A549 (cell line): Measurements from ENCODE around the gene BBS4. TPM values are rescaled to one million over a fixed set of nuclear protein-coding genes. Genes with fewer than 3 reads are reported as not detected.

ENCODE experiments used
- ATAC-seq, 2 experiments: fragments of 200-7000 bp in 1 of 2; fragments of >200 bp in 1 of 2; cut with Nextera tagmentation in 1 of 2; cut with Tn5 transposase in 1 of 2; 3 replicates each; pipeline versions ENCODE4 v1.8.0 to v1.9.1; 2018 to 2020; ENCODE audit warnings: mild to moderate bottlenecking in 1 of 2, moderate library complexity in 1 of 2
- CTCF ChIA-PET: fragments of 300-600 bp; sonication (Branson Sonifier 250); formaldehyde crosslinking; extraction: SDS; loops from one replicate; lab custom pipeline; 2021; ENCODE audit warnings: antibody characterized with exemption, inconsistent platforms; lab: Yijun Ruan, JAX
- POLR2A ChIA-PET: fragments of 350-600 bp; formaldehyde crosslinking; extraction: SDS; loops from one replicate; lab custom pipeline; 2021; ENCODE audit warnings: antibody characterized with exemption, inconsistent platforms; lab: Yijun Ruan, JAX
- DNase-seq, 2 experiments: peaks; one replicate each; pipeline versions ENCODE4 v3.0.0 to v3.0.0-alpha.2; 2011 to 2016; ENCODE audit warnings: low read depth in 1 of 2, low spot score in 1 of 2
- FAIRE-seq: peaks from 2 replicates; lab custom pipeline; 2011; peaks lifted over from hg19 to GRCh38; lab: Jason Lieb, UNC
- H3K27ac ChIP-seq, 2 experiments: fragments of >200 bp; sonication (Bioruptor Twin); formaldehyde crosslinking; 3 replicates each; pipeline ENCODE4 v1.5.1; 2016 to 2017
- H3K4me1 ChIP-seq: fragments of >200 bp; sonication (Bioruptor Twin); formaldehyde crosslinking; 3 replicates; pipeline ENCODE4 v1.6.1; 2016
- H3K4me2 ChIP-seq: fragments of >200 bp; sonication (Bioruptor Twin); formaldehyde crosslinking; 3 replicates; pipeline ENCODE4 v1.6.1; 2016
- H3K4me3 ChIP-seq: fragments of >200 bp; sonication (Bioruptor Twin); formaldehyde crosslinking; 3 replicates; pipeline ENCODE4 v1.5.1; 2016
- H3K9me3 ChIP-seq: fragments of >200 bp; sonication (Bioruptor Twin); formaldehyde crosslinking; 3 replicates; pipeline ENCODE4 v1.6.1; 2016
- BHLHE40 ChIP-seq: IDR thresholded peaks from 2 replicates; pipeline ENCODE4 v1.6.1; 2012; ENCODE audit warnings: low read depth, low read length, inconsistent platforms
- CBX8 ChIP-seq: fragments of 200-600 bp; sonication (generic); IDR thresholded peaks from 2 replicates; pipeline ENCODE4 v1.6.1; 2016
- CEBPB ChIP-seq, 2 experiments: fragments of >200 bp in 1 of 2; sonication (Bioruptor Twin) in 1 of 2; formaldehyde crosslinking in 1 of 2; IDR thresholded peaks; 2 replicates each; pipeline ENCODE4 v1.6.1; 2012 to 2016
- CHD2 ChIP-seq: fragments of 150-350 bp; IDR thresholded peaks from 2 replicates; pipeline ENCODE4 v1.6.1; 2014; ENCODE audit warnings: low read length; ENCODE audit not compliant: partially characterized antibody
- CHD4 ChIP-seq: fragments of 200-600 bp; sonication (generic); IDR thresholded peaks from 2 replicates; pipeline ENCODE4 v1.6.1; 2016; ENCODE audit warnings: antibody characterized with exemption, mild to moderate bottlenecking, borderline replicate concordance
- E2F6 ChIP-seq: IDR thresholded peaks from 2 replicates; pipeline ENCODE4 v1.6.1; 2012; ENCODE audit warnings: low read depth, borderline replicate concordance
- EHF ChIP-seq: fragments of 250-450 bp; sonication (Bioruptor Pico); IDR thresholded peaks from 2 replicates; pipeline ENCODE4 v1.5.0; 2020; ENCODE audit warnings: mild to moderate bottlenecking
- FOSL2 ChIP-seq, 2 experiments: fragments of 450-650 bp in 1 of 2; fragments of >200 bp in 1 of 2; sonication (Bioruptor Twin) in 1 of 2; formaldehyde crosslinking; IDR thresholded peaks; 2 replicates each; pipeline versions ENCODE4 v1.5.0 to v1.6.1; 2016 to 2020; ENCODE audit warnings: mild to moderate bottlenecking in 1 of 2, moderate library complexity in 1 of 2
- GATA3 ChIP-seq: IDR thresholded peaks from 2 replicates; pipeline ENCODE4 v1.6.1; 2012; ENCODE audit warnings: borderline replicate concordance
- HES2 ChIP-seq: fragments of >200 bp; sonication (Bioruptor Twin); formaldehyde crosslinking; IDR thresholded peaks from 2 replicates; pipeline ENCODE4 v1.6.1; 2016
- HEYL ChIP-seq: fragments of 250-450 bp; sonication (Bioruptor Pico); IDR thresholded peaks from 2 replicates; pipeline ENCODE4 v1.8.0; 2021; ENCODE audit warnings: mild to moderate bottlenecking, moderate library complexity
- HOXA7 ChIP-seq: fragments of 250-450 bp; sonication (Bioruptor Pico); IDR thresholded peaks from 2 replicates; pipeline ENCODE4 v1.5.0; 2020; ENCODE audit warnings: mild to moderate bottlenecking, moderate library complexity
- HOXB13 ChIP-seq: fragments of 250-450 bp; sonication (Bioruptor Pico); IDR thresholded peaks from 2 replicates; pipeline ENCODE4 v1.5.0; 2020; ENCODE audit warnings: low read depth, mild to moderate bottlenecking, moderate library complexity
- JUNB ChIP-seq: fragments of >200 bp; sonication (Bioruptor Twin); formaldehyde crosslinking; IDR thresholded peaks from 2 replicates; pipeline ENCODE4 v1.6.1; 2016
- KDM1A ChIP-seq: fragments of 200-600 bp; sonication (generic); IDR thresholded peaks from 2 replicates; pipeline ENCODE4 v1.6.1; 2016; ENCODE audit warnings: low read depth, mild to moderate bottlenecking
- MAZ ChIP-seq: fragments of 150-350 bp; IDR thresholded peaks from 2 replicates; pipeline ENCODE4 v1.6.1; 2014; ENCODE audit warnings: antibody characterized with exemption, low read depth, low read length, borderline replicate concordance
- NFE2L2 ChIP-seq: fragments of 150-350 bp; conservative IDR thresholded peaks from 2 replicates; pipeline ENCODE4 v1.6.1; 2014; ENCODE audit warnings: low read length
- RAD21 ChIP-seq, 2 experiments: fragments of >200 bp in 1 of 2; sonication (Bioruptor Twin) in 1 of 2; formaldehyde crosslinking in 1 of 2; IDR thresholded peaks in 1 of 2; conservative IDR thresholded peaks in 1 of 2; 2 replicates in 1 of 2; 3 replicates in 1 of 2; pipeline ENCODE4 v1.6.1; 2012 to 2018; ENCODE audit warnings: inconsistent platforms in 1 of 2
- RARB ChIP-seq: fragments of 250-450 bp; sonication (Bioruptor Pico); IDR thresholded peaks from 2 replicates; pipeline ENCODE4 v1.8.0; 2021; ENCODE audit warnings: mild to moderate bottlenecking, moderate library complexity
- REST ChIP-seq: fragments of 200-600 bp; sonication (generic); IDR thresholded peaks from 2 replicates; pipeline ENCODE4 v1.6.1; 2016; ENCODE audit warnings: antibody characterized with exemption, mild to moderate bottlenecking, moderate library complexity
- RFX5 ChIP-seq: fragments of 450-650 bp; IDR thresholded peaks from 2 replicates; pipeline ENCODE4 v1.7.1; 2014; ENCODE audit warnings: antibody characterized with exemption, mild to moderate bottlenecking, moderate library complexity
- SREBF2 ChIP-seq: fragments of 450-650 bp; IDR thresholded peaks from 2 replicates; pipeline ENCODE4 v1.6.1; 2014; ENCODE audit warnings: mild to moderate bottlenecking, moderate library complexity
- TFCP2L1 ChIP-seq: fragments of 250-450 bp; sonication (Bioruptor Pico); IDR thresholded peaks from 2 replicates; pipeline ENCODE4 v1.5.0; 2021; ENCODE audit warnings: mild to moderate bottlenecking
- USF2 ChIP-seq: fragments of 450-650 bp; IDR thresholded peaks from 2 replicates; pipeline ENCODE4 v1.6.1; 2014; ENCODE audit warnings: antibody characterized with exemption
- ZC3H11A ChIP-seq: fragments of 450-650 bp; IDR thresholded peaks from 2 replicates; pipeline ENCODE4 v1.6.1; 2014; ENCODE audit warnings: antibody characterized with exemption, mild to moderate bottlenecking
- WGBS: methylation state at CpG from one replicate; pipeline ENCODE4 v1.1.6; 2017; ENCODE audit errors: missing lambda C conversion rate; 5-methylcytosine and 5-hydroxymethylcytosine counted together
- polyA plus RNA-seq, 4 experiments: library from polyadenylated mRNA; depleted of rRNA in 3 of 4; stranded (reverse); fragments of >200 nt; fragmentation: RNase III in 1 of 4; extraction: RNeasy Plus Mini Kit Qiagen cat#74134 plus additional on column Dnase treatment in 1 of 4; gene quantifications; 2 replicates in 3 of 4; 3 replicates in 1 of 4; pipeline ENCODE4 v1.2.3, GENCODE V29; 2011 to 2017

BBS4 gene
- polyA plus RNA-seq, 2 of the 4 experiments (the other 2 are of a cell fraction), result 22.6 to 40.4 TPM

- POLR2A ChIA-PET, result no interaction called here
These were observed 63.7 kb downstream of the BBS4 start for GRCh38 chr15:72749700-72750099.

GRCh38 chr15:72751751-72752455 lies 65.9 kb downstream of the BBS4 start:
- Histone ChIP-seq H3K4me1 (no peaks in the 10 kb centered on the region), H3K4me3 (no peak overlapping the region), H3K9me3 (no peaks in the 10 kb centered on the region), H3K27ac (no peak overlapping the region), H3K4me2 (no peak overlapping the region)
- TF ChIP-seq CHD4, result no peak
- TF ChIP-seq BHLHE40, result no peak
- TF ChIP-seq CEBPB (IDR thresholded peaks at IDR 0.05), result no peak
- TF ChIP-seq NFE2L2, result no peak
- TF ChIP-seq HOXB13 (CRISPR knock-in tag), result no peak
- TF ChIP-seq FOSL2 (IDR thresholded peaks at IDR 0.05), result no peak
- TF ChIP-seq FOSL2 (CRISPR knock-in tag; IDR thresholded peaks at IDR 0.05), result no peak
- TF ChIP-seq RARB (CRISPR knock-in tag), result no peak
- no peak for TF ChIP-seq RAD21 (conservative IDR thresholded peaks at IDR 0.05 in 1 of 2, IDR thresholded peaks at IDR 0.05 in 1 of 2)
- TF ChIP-seq KDM1A, result no peak
- no peak for TF ChIP-seq JUNB
- no peak for TF ChIP-seq HEYL (CRISPR knock-in tag)
- TF ChIP-seq USF2, result no peak
- TF ChIP-seq ZC3H11A, result no peak
- no peak for TF ChIP-seq EHF (CRISPR knock-in tag)
- TF ChIP-seq SREBF2, result no peak
- TF ChIP-seq REST, result no peak
- TF ChIP-seq HES2, result no peak
- no peak for TF ChIP-seq CHD2
- no peak for TF ChIP-seq TFCP2L1 (CRISPR knock-in tag)
- POLR2A ChIA-PET, result no interaction called here
- no peak for FAIRE-seq
- CTCF ChIA-PET, result interaction anchor here (1.0 to 2.5 kb wide), 4 partner anchors 16 to 152 kb away, joined by 3 to 18 read pairs (median 4); no protein-coding TSS in a partner anchor
- WGBS, result 94% methylated on average over 9 of the region's 9 CpGs
- no peak for DNase-seq
- ATAC-seq, result no peak

More at GRCh38 chr15:72749700-72750099, 63.7 kb downstream of the BBS4 start:
- Histone ChIP-seq H3K4me1 (no peaks in the 10 kb centered on the region), H3K9me3 (no peaks in the 10 kb centered on the region), H3K27ac (no peak overlapping the region), H3K4me2 (no peak overlapping the region)
- ATAC-seq (no peak), DNase-seq (no peak)
- 94% methylated on average over 2 of the region's 2 CpGs for WGBS
- TF ChIP-seq MAZ (no peak), HOXA7 (no peak), E2F6 (no peak), CBX8 (no peak), GATA3 (no peak), RFX5 (no peak)
- TF ChIP-seq, all 56 proteins: peak for 0
- FAIRE-seq, result no peak
- CTCF ChIA-PET, result interaction anchor here (0.9 to 1.7 kb wide), 6 partner anchors 9 to 35 kb away, joined by 3 to 6 read pairs (median 4); no protein-coding TSS in a partner anchor
- no peak overlapping the region for H3K4me3 ChIP-seq
